Muscle layer of duodenum (tissue), 2 donors: Measurements from ENCODE around the gene MBD3L1.

Experiments used
- H3K27ac ChIP-seq: one replicate; pipeline ENCODE4 v1.7.0; 2013; ENCODE audit warnings: mild to moderate bottlenecking, low read length
- H3K27me3 ChIP-seq: one replicate; pipeline ENCODE4 v1.7.0; 2013; ENCODE audit warnings: low read depth, mild to moderate bottlenecking, control low read depth, low read length
- H3K36me3 ChIP-seq, 2 donors: one replicate each; pipeline ENCODE4 v1.7.0; 2013; ENCODE audit warnings: low read length in 2 of 2, control low read depth in 1 of 2, mild to moderate bottlenecking in 1 of 2; ENCODE audit not compliant: insufficient read depth in 2 of 2, control insufficient read depth in 1 of 2
- H3K4me1 ChIP-seq, 2 donors: one replicate each; pipeline ENCODE4 v1.7.0; 2013; ENCODE audit warnings: low read length in 2 of 2, mild to moderate bottlenecking in 2 of 2, control low read depth in 1 of 2, moderate library complexity in 1 of 2; ENCODE audit not compliant: insufficient read depth in 2 of 2, control insufficient read depth in 1 of 2
- H3K4me3 ChIP-seq, 2 donors: one replicate each; pipeline ENCODE4 v1.7.0; 2013; ENCODE audit warnings: low read length in 2 of 2, low read depth in 1 of 2, mild to moderate bottlenecking in 1 of 2
- H3K9me3 ChIP-seq, 2 donors: one replicate each; pipeline ENCODE4 v1.7.0; 2013; ENCODE audit warnings: low read length in 2 of 2, control low read depth in 1 of 2, mild to moderate bottlenecking in 1 of 2; ENCODE audit not compliant: control insufficient read depth in 1 of 2
- donor health status: healthy.

Gene MBD3L1

DNA sequence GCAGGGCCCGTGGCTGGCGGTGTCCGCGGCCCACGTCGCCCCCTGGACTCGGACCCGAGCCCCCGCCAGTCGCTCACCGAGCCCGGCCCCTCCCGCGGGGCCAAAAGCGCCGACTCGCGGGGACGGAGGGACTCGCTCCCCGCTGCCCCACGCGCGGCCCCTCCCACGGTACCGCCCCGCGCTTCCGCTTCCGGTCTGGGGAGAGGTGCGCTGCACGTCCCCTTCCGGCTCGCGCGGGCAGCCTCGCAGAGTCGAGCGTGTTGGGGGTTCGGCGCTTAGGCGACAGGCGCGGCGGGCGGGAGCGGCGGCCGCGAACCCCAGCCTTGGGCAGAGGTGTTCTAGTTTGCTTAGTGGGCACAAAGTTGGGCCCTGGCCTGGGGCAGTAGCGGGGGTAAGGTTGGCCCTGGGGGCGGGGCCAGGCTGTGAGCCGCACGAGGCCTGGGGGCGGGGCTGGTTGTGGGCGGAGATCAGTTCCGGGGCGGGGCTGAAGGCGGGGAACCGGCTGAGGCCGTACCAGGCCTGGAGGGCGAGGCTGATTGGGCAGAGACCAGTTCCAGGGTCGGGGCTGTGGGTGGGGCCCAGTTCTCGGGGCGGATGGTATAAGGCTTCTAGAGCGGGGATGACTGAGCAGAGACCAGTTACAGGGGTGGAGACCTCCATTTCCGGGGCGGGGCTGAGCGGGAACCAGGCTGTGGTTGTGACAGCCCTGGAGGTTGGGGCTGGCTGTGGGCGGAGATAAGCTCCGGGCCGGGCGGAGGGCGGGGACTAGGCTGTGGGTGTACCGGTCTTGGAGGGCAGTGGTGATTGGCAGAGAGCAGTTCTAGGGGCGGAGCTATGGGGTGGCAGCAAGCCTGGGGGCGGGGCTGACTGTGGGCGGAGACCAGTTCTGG lies at the start of gene MBD3L1, which contains the start of gene ZNF558:
Gene MBD3L1 (plus strand): TSS at position 246 of the 890 bp plus-strand sequence. CDS start 10,302 bp downstream, outside the sequence.
Gene ZNF558 (minus strand): TSS at position 173 of the 890 bp plus-strand sequence. CDS start 9,645 bp downstream, outside the sequence.
- peaks cover 0 to 21% of the 10 kb centered on the region in 2 donors for H3K36me3 ChIP-seq
- no peaks in the 10 kb centered on the region for H3K27me3 ChIP-seq
- H3K27ac ChIP-seq = peak within 1 kb of the TSS; percentile 85
- H3K9me3 ChIP-seq = no peaks in the 10 kb centered on the region
- peak within 1 kb of the TSS; percentile 83 to 85 for H3K4me3 ChIP-seq
- peaks cover 0 to 9% of the 10 kb centered on the region in 2 donors for H3K4me1 ChIP-seq

DNA sequence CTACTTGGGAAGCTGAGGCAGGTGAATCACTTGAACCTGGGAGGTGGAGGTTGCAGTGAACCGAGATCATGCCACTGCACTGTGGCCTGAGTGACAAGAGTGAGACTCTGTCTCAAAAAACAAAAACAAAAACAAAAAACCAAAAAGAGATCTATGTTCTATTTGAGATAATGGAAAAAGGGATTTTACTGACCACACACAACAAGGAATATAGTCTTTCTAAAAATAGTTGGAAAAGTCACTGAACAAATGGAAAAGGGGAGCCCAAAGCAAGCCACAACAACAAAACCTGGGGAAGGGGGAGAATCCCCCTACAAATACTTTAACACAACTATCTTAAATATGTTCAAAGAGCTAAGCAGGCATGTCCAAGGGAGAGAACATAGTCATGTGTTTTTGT lies 37.4 kb upstream of the MBD3L1 start:
- H3K4me1 ChIP-seq = no peaks in the 10 kb centered on the region
- no peak overlapping the region for H3K27ac ChIP-seq
- H3K27me3 ChIP-seq = no peaks in the 10 kb centered on the region
- H3K4me3 ChIP-seq = no peak overlapping the region
- peaks cover 0 to 28% of the 10 kb centered on the region in 2 donors for H3K9me3 ChIP-seq
- no peaks in the 10 kb centered on the region for H3K36me3 ChIP-seq

DNA sequence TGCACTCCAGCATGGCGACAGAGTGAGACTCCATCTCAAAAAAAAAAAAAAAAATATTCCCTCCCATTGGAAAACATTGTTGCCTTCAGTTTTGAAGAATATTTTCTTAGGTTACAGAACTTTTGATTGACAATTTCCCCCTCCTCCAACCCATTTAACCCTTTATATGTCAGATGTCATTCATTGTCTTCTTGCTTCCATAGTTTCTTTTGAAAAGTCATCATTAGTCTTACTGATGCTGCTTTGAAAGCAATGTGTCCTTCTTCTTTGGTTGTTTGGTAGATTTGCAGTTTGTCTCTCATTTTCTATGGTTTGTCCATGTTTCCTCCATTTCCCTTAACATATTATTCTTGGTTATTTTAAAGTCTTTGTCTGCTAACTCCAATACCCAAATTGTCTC lies 25.5 kb upstream of the MBD3L1 start:
- Histone ChIP-seq H3K4me3 (peak overlapping the region in 1 of 2 donors; percentile 41), H3K36me3 (peaks cover 31 to 72% of the 10 kb centered on the region in 2 donors), H3K27ac (no peak overlapping the region), H3K27me3 (no peaks in the 10 kb centered on the region), H3K9me3 (peaks cover 47 to 84% of the 10 kb centered on the region in 2 donors), H3K4me1 (no peaks in the 10 kb centered on the region)

DNA sequence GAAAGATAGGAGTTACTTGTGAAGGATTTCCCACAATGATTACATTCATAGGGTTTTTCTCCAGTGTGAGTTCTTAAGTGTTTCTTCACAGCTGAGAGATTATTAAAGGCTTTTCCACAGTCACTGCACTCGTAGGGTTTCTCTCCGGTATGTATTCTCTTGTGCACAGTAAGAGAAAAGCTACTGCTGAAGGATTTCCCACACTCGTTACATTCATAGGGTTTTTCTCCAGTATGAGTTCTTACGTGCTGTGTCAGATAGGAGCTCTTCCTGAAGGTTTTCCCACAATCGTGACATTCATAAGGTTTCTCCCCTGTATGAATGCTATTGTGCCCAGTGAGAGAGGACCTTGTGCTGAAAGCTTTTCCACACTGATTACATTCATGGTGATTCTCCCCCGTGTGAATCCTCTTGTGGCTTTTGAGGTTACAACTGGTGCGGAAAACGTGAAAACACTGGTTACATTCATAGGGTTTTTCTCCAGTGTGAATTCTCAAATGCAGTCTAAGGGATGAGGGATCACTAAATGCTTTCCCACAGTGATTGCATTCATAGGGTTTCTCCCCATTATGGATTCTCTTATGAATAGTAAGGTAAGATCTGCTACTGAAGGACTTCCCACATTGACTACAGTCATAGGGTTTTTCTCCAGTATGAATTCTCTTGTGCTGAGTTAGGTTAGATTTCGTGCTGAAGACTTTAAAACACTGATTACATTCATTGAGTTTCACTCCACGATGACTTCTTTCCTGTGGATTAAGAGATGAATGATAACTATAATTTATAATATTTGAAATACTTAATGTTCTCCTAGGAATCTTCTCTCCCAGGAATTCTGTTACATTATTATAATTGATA lies 20.6 kb upstream of the MBD3L1 start:
- Histone ChIP-seq H3K9me3 (peaks cover 77 to 94% of the 10 kb centered on the region in 2 donors), H3K4me1 (no peaks in the 10 kb centered on the region), H3K27ac (no peak overlapping the region), H3K36me3 (peaks cover 72 to 95% of the 10 kb centered on the region in 2 donors), H3K27me3 (no peaks in the 10 kb centered on the region), H3K4me3 (peak overlapping the region; percentile 32 to 58)

DNA sequence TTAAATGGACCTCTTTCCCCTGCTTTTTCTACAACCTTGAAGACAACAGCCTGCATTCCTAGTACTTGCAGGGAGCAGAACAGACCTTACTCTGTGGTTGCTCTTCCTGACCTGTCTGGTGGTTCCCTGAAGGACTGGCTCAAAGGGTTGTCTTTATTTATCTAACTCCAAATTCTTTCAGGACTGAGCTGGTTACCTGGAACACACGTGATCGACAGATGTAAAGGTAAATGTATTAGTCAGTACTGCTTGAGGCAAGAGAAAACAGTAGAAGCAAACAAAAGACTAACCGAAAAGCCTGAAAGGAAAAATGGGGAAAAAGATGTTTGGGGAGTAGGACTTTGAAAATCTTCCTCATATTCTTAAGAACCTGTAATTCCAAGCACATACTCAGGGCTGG lies 18.0 kb upstream of the MBD3L1 start:
- Histone ChIP-seq H3K27ac (no peak overlapping the region), H3K27me3 (no peaks in the 10 kb centered on the region), H3K36me3 (peaks cover 85 to 96% of the 10 kb centered on the region in 2 donors), H3K4me3 (peak overlapping the region; percentile 18 to 58), H3K9me3 (peaks cover 85 to 86% of the 10 kb centered on the region in 2 donors), H3K4me1 (no peaks in the 10 kb centered on the region)

DNA sequence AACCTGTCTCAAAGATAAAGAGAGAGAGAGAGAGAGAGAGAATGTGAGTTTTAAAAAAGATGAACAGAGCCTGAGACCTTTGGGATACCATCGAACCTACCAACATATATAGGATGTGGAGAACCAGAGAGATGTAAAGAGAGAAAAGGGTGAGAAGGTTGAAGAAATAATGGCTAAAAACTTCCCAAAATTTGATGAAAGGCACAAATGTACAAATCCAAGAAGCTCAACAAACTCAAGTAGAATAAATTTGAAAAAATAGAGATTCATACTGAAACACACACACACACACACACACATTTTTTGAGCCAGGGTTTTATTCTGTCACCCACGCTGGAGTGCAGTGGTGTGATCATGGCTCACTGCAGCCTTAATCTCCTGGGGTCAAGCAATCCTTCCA lies 16.4 kb upstream of the MBD3L1 start:
- H3K4me3 ChIP-seq = peak overlapping the region in 1 of 2 donors; percentile 58
- peaks cover 87 to 100% of the 10 kb centered on the region in 2 donors for H3K36me3 ChIP-seq
- peaks cover 82 to 84% of the 10 kb centered on the region in 2 donors for H3K9me3 ChIP-seq

DNA sequence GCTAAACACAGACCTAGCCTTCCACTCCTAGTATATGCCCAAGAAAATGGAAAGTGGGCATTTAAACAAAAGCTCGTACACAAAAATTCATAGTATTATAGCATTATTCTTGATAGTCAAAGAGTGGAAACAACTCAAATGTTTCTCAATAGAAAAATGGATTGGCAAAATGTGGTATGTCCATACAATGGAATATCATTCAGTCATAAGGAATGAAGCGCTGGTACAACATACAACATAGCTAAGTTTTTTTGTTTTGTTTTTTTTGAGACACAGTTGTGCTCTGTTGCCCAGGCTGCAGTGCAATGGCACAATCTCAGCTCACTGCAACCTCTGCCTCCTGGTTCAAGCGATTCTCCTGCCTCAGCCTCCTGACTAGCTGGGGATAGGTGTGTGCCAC lies 11.9 kb upstream of the MBD3L1 start:
- Histone ChIP-seq H3K27ac (no peak overlapping the region), H3K27me3 (no peaks in the 10 kb centered on the region), H3K9me3 (peaks cover 43 to 46% of the 10 kb centered on the region in 2 donors), H3K4me3 (peak overlapping the region in 1 of 2 donors; percentile 12), H3K4me1 (no peaks in the 10 kb centered on the region), H3K36me3 (peaks cover 82 to 96% of the 10 kb centered on the region in 2 donors)

More for the DNA sequence above, 16.4 kb upstream of the MBD3L1 start:
- Histone ChIP-seq H3K27me3 (no peaks in the 10 kb centered on the region), H3K4me1 (no peaks in the 10 kb centered on the region), H3K27ac (no peak overlapping the region)

DNA sequence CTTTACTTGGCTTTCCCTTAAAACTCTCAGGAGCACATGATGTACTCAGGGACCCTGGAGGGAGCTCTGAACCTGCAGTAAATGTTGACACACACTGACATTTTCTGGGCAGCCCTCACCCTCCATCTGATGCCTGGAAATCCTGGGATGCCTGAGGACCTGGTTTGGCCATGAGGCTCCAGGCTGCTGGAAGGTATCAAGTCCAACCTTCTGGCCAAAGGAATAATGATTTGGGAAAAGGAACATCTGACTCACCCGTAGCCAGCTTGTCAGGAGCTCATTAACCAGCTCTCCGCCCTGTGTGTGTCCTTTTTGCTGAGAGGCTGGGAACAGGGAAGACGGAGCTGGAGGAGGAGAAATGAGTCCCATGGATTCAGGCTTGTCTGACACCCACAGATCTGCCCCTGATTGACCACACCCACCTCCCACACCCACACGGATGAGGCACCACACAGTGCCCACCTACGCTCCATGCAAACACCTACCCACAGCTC lies 10.4 kb upstream of the MBD3L1 start:
- H3K9me3 ChIP-seq = peaks cover 27 to 32% of the 10 kb centered on the region in 2 donors
- H3K36me3 ChIP-seq = peaks cover 67 to 92% of the 10 kb centered on the region in 2 donors
- no peaks in the 10 kb centered on the region for H3K27me3 ChIP-seq
- H3K27ac ChIP-seq = peak overlapping the region; percentile 14
- H3K4me3 ChIP-seq = no peak overlapping the region
- H3K4me1 ChIP-seq = peaks cover 0 to under 1% of the 10 kb centered on the region in 2 donors

DNA sequence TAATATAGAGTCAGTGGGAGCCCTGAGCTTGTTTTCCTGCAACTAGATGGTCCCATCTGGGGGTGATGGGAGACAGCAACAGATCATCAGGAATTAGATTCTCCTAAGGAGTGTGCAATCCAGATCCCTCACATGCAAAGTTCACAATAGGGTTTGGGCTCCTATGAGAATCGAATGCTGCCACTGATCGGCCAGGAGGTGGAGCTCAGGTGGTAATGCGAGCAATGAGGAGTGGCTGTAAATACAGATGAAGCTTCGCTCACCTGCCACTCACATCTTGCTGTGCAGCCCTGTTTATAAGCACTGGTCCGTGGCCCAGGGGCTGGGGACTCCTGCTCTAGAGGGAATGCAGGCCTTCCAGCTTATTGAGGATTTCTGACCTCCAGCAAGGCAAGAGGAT lies 5.8 kb upstream of the MBD3L1 start:
- H3K36me3 ChIP-seq = peaks cover 31 to 70% of the 10 kb centered on the region in 2 donors
- peaks cover 0 to 9% of the 10 kb centered on the region in 2 donors for H3K4me1 ChIP-seq

DNA sequence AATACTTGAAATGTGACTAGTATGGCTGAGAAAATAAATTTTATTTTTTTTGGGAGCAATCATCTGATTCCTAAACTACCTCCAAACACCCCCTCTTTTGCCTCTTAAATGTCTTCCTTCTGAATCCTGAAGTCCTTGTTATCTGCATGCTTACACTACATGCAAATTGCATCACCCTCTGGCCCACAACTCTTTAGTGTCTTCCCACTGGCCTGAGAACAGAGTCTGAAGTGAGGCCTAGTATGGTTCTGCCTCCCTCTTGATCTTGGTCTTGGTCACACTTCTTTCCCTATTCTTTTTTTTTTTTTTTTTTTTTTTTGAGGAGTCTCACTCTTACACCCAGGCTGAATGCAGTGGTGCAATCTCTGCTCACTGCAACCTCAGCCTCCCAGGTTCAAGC lies 4.9 kb upstream of the MBD3L1 start:
- H3K27me3 ChIP-seq = no peaks in the 10 kb centered on the region
- peaks cover 0 to 14% of the 10 kb centered on the region in 2 donors for H3K4me1 ChIP-seq
- H3K27ac ChIP-seq = no peak overlapping the region
- no peaks in the 10 kb centered on the region for H3K9me3 ChIP-seq
- H3K36me3 ChIP-seq = peaks cover 24 to 61% of the 10 kb centered on the region in 2 donors
- H3K4me3 ChIP-seq = no peak overlapping the region

More for the DNA sequence above, 5.8 kb upstream of the MBD3L1 start:
- Histone ChIP-seq H3K9me3 (peaks cover 0 to 2% of the 10 kb centered on the region in 2 donors), H3K4me3 (no peak overlapping the region), H3K27me3 (no peaks in the 10 kb centered on the region), H3K27ac (no peak overlapping the region)
